Measurements from ENCODE around the gene CDH13.

The CDH13 gene

GRCh38 chr16:83685615-83686165, 1058.9 kb downstream of the CDH13 start:
- DNase-seq (ENCODE audit: low read depth): no peak

- no peak for DNase-seq (ENCODE audit: low read depth)
Observed at GRCh38 chr16:83686726-83687125, 1060.0 kb downstream of the CDH13 start.

- peak; percentile 37 for DNase-seq (ENCODE audit: low read depth)
Observed at GRCh38 chr16:83689385-83689831, 1062.6 kb downstream of the CDH13 start.

GRCh38 chr16:83692224-83692623, 1065.5 kb downstream of the CDH13 start:
- no peak for DNase-seq (ENCODE audit: low read depth)

GRCh38 chr16:83698964-83699363, 1072.2 kb downstream of the CDH13 start:
- DNase-seq (ENCODE audit: low read depth): no peak

- DNase-seq (ENCODE audit: low read depth): no peak
Observed at GRCh38 chr16:83699817-83700216, 1073.0 kb downstream of the CDH13 start.

GRCh38 chr16:83700918-83701317, 1074.1 kb downstream of the CDH13 start:
- no peak for DNase-seq (ENCODE audit: low read depth)

GRCh38 chr16:83701494-83701893, 1074.7 kb downstream of the CDH13 start:
- no peak for DNase-seq (ENCODE audit: low read depth)

GRCh38 chr16:83704656-83705055, 1077.9 kb downstream of the CDH13 start:
- DNase-seq (ENCODE audit: low read depth): no peak

GRCh38 chr16:83705856-83706255, 1079.1 kb downstream of the CDH13 start:
- no peak for DNase-seq (ENCODE audit: low read depth)

GRCh38 chr16:83706394-83706793, 1079.6 kb downstream of the CDH13 start:
- DNase-seq (ENCODE audit: low read depth): no peak

- DNase-seq (ENCODE audit: low read depth): no peak
Observed at GRCh38 chr16:83711069-83711468, 1084.3 kb downstream of the CDH13 start.

- no peak for DNase-seq (ENCODE audit: low read depth)
Observed at GRCh38 chr16:83713597-83713996, 1086.8 kb downstream of the CDH13 start.

- DNase-seq (ENCODE audit: low read depth): no peak
Observed at GRCh38 chr16:83714286-83714685, 1087.5 kb downstream of the CDH13 start.

GRCh38 chr16:83715217-83715920, 1088.6 kb downstream of the CDH13 start:
- no peak for DNase-seq (ENCODE audit: low read depth)

- DNase-seq (ENCODE audit: low read depth): no peak
Observed at GRCh38 chr16:83717308-83717707, 1090.5 kb downstream of the CDH13 start.

GRCh38 chr16:83717814-83718213, 1091.0 kb downstream of the CDH13 start:
- no peak for DNase-seq (ENCODE audit: low read depth)

- no peak for DNase-seq (ENCODE audit: low read depth)
Observed at GRCh38 chr16:83720213-83720612, 1093.4 kb downstream of the CDH13 start.

- DNase-seq (ENCODE audit: low read depth): no peak
Observed at GRCh38 chr16:83720981-83721380, 1094.2 kb downstream of the CDH13 start.

- no peak for DNase-seq (ENCODE audit: low read depth)
Observed at GRCh38 chr16:83721676-83722075, 1094.9 kb downstream of the CDH13 start.

GRCh38 chr16:83722456-83723183, 1095.9 kb downstream of the CDH13 start:
- DNase-seq (ENCODE audit: low read depth): no peak

- no peak for DNase-seq (ENCODE audit: low read depth)
Observed at GRCh38 chr16:83723244-83723643, 1096.5 kb downstream of the CDH13 start.

GRCh38 chr16:83723901-83724300, 1097.1 kb downstream of the CDH13 start:
- DNase-seq (ENCODE audit: low read depth): no peak

Data from fibroblast of the conjunctiva (primary cell).